ENCODE data around the gene TANC1. TPM values are rescaled to one million over a fixed set of nuclear protein-coding genes. Genes with fewer than 3 reads are reported as not detected.

Gene TANC1
- total RNA-seq, 6 experiments from 2014 or later: 4.0 to 12.7 (median 11.3) TPM

DNA sequence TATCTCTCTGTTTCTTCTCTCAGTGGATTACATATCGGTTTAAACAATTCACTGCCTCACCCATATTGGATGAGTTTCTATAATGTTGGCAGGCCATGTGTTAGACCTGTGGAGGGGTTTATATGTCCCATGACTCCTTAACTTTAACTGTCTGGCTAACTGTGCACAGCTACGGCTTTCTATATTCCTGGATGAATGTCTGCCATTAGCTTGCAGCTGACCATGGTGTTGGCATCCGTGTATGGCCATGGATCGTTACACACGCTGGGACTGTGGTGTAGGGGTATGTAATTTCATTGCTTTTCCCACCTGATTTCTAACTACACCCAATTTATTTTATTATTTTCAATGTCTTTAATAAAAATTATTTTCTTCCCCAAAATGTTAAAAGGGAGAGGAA, 3.3 kb upstream of the TANC1 start:
- H3K4me1 ChIP-seq: peaks cover 0 to 2% (median 0%) of the 10 kb centered on the region in 4 donors
- no peaks in the 10 kb centered on the region for H3K9me3 ChIP-seq
- no peak overlapping the region for H3K27ac ChIP-seq
- no peak for DNase-seq
- 94% methylated on average over 5 of the region's 5 CpGs for WGBS (ENCODE audit: insufficient coverage, low coverage, low lambda C conversion rate, missing lambda C conversion rate)
- TF ChIP-seq, protein P1, sequence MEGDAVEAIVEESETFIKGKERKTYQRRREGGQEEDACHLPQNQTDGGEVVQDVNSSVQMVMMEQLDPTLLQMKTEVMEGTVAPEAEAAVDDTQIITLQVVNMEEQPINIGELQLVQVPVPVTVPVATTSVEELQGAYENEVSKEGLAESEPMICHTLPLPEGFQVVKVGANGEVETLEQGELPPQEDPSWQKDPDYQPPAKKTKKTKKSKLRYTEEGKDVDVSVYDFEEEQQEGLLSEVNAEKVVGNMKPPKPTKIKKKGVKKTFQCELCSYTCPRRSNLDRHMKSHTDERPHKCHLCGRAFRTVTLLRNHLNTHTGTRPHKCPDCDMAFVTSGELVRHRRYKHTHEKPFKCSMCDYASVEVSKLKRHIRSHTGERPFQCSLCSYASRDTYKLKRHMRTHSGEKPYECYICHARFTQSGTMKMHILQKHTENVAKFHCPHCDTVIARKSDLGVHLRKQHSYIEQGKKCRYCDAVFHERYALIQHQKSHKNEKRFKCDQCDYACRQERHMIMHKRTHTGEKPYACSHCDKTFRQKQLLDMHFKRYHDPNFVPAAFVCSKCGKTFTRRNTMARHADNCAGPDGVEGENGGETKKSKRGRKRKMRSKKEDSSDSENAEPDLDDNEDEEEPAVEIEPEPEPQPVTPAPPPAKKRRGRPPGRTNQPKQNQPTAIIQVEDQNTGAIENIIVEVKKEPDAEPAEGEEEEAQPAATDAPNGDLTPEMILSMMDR (IDR thresholded peaks at IDR 0.05): no peak
- TF ChIP-seq POLR2A (IDR thresholded peaks at IDR 0.05): no peak
- H3K36me3 ChIP-seq: no peaks in the 10 kb centered on the region
- no peak for ATAC-seq
- H3K4me3 ChIP-seq: no peak overlapping the region
- no peaks in the 10 kb centered on the region for H3K27me3 ChIP-seq
- intact Hi-C loops (cut with DNase I): no loop called here

DNA sequence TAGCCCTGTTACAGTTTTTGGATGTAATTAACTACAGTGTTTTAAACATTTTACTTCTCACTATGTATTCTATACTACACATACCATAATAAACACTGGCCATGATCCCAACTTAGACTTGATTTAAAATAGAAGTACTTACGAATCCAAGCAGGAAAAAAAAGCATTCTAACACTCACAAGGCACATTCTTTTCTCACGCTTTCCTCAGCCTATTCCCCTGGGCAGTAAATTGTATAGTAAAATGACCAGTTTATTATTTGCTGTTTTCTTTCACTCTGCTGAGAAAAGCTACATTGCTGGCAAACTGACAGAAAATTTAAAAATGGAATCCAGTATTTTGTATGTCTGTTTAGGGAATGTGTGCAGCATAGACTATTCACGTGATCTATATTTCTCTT, 2.8 kb upstream of the TANC1 start:
- Histone ChIP-seq H3K4me3 (no peak overlapping the region), H3K27me3 (no peaks in the 10 kb centered on the region), H3K27ac (no peak overlapping the region), H3K4me1 (peaks cover 0 to 4% (median 0%) of the 10 kb centered on the region in 4 donors), H3K9me3 (no peaks in the 10 kb centered on the region), H3K36me3 (no peaks in the 10 kb centered on the region)
- WGBS (ENCODE audit: insufficient coverage, low coverage, low lambda C conversion rate, missing lambda C conversion rate): 76% methylated on average over 3 of the region's 3 CpGs
- ATAC-seq: no peak
- no peak for DNase-seq
- no peak for TF ChIP-seq POLR2A (IDR thresholded peaks at IDR 0.05)
- TF ChIP-seq, protein P1 (IDR thresholded peaks at IDR 0.05): no peak
- intact Hi-C loops (cut with DNase I): no loop called here

DNA sequence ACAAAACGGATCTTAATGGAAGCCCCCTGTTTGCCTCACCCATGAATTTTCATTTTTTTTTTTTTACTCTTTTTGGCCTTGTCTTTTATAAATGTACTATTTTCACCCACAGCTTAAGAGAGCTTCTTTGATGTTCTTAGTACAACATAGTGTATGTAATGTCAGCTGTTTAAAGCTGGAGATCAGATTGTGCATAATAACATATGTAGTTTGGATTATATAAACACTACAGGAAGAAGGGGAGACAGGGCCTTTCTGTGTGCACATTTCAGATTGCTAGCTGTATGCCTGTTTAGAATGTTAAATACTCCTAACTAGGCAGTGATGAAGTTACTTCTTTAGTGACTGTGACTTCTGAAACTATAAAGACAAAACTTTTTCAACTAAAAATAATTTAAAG, 2.1 kb upstream of the TANC1 start:
- WGBS (ENCODE audit: insufficient coverage, low coverage, low lambda C conversion rate, missing lambda C conversion rate): 78% methylated on average over 1 of the region's 1 CpG
- no peak overlapping the region for H3K4me3 ChIP-seq
- H3K9me3 ChIP-seq: no peaks in the 10 kb centered on the region
- ATAC-seq (no peak), DNase-seq (no peak)
- no peaks in the 10 kb centered on the region for H3K27me3 ChIP-seq
- TF ChIP-seq POLR2A (IDR thresholded peaks at IDR 0.05): no peak
- TF ChIP-seq, protein P1 (IDR thresholded peaks at IDR 0.05): no peak
- H3K27ac ChIP-seq: no peak overlapping the region
- intact Hi-C loops (cut with DNase I): no loop called here
- peaks cover 0 to 4% (median 0%) of the 10 kb centered on the region in 4 donors for H3K4me1 ChIP-seq
- no peaks in the 10 kb centered on the region for H3K36me3 ChIP-seq

DNA sequence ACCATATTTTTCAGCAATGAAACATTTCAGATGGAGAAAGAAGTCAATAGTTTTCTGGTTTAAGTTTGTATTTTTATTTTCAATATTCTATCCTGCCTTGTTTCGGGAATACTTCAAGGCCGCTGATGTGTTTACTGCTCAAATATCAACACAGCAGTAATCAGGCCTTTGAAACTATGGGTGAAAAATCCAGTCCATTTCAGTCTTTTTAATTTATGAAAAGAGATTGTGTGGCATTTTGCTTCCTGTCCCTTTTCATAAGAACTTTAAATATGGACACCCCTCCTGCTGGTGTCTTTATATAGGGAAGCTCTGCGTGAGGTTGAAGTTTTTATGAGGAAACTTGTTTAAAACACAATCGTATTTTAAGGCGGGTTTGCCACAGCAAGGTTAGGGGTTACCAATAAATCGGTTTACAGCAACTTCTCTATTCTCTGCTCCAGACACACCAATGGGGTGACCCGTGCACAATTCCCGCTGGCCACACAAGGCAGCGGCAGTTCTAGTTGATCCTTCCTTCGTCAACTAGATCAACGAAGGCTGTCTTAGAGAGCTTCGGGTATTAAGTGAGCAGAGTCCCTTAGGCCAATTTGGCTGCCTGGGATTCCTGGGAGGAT, 1.2 kb upstream of the TANC1 start:
- no peak for ATAC-seq
- H3K4me1 ChIP-seq: peaks cover 0 to 4% (median 0%) of the 10 kb centered on the region in 4 donors
- peak overlapping the region; percentile 69 to 83 (median 77) for H3K27ac ChIP-seq
- H3K9me3 ChIP-seq: no peaks in the 10 kb centered on the region
- no peaks in the 10 kb centered on the region for H3K27me3 ChIP-seq
- peak overlapping the region in 1 of 3 donors; percentile 90 for H3K4me3 ChIP-seq
- DNase-seq: no peak
- H3K36me3 ChIP-seq: no peaks in the 10 kb centered on the region
- TF ChIP-seq, protein P1 (IDR thresholded peaks at IDR 0.05): no peak
- TF ChIP-seq POLR2A (IDR thresholded peaks at IDR 0.05): no peak
- intact Hi-C loops (cut with DNase I): no loop called here
- WGBS (ENCODE audit: insufficient coverage, low coverage, low lambda C conversion rate, missing lambda C conversion rate): 56% methylated on average over 12 of the region's 12 CpGs

Measured in right lobe of liver (tissue), 6 donors.